Astrocyte (in vitro differentiated cells and primary cell): Measurements from ENCODE around the gene NKG7. TPM values are rescaled to one million over a fixed set of nuclear protein-coding genes. Genes with fewer than 3 reads are reported as not detected.
"Not testable (repeated sequence)": the region's sequence is repeated elsewhere in the genome, so short reads cannot be mapped to it uniquely, and the experiment has no call there.

Experiments
- DNase-seq: peaks from one replicate; pipeline ENCODE4 v3.0.0-alpha.2; 2010; ENCODE audit warnings: low read depth
- FAIRE-seq: peaks from 2 replicates; lab custom pipeline; 2011; peaks lifted over from hg19 to GRCh38; lab: Jason Lieb, UNC
- H2AFZ ChIP-seq: 2 replicates; pipeline ENCODE4 v1.6.0; 2012; ENCODE audit warnings: low read depth, low read length, inconsistent platforms
- H3K27ac ChIP-seq: 2 replicates; pipeline ENCODE4 v1.5.1; 2011; ENCODE audit warnings: low read depth, low read length, inconsistent platforms
- H3K27me3 ChIP-seq: 2 replicates; pipeline ENCODE4 v1.6.0; 2011; ENCODE audit warnings: low read length, inconsistent platforms; ENCODE audit not compliant: insufficient read depth
- H3K36me3 ChIP-seq: 2 replicates; pipeline ENCODE4 v1.5.1; 2011; ENCODE audit warnings: low read length, inconsistent platforms; ENCODE audit not compliant: insufficient read depth
- H3K4me1 ChIP-seq: 2 replicates; pipeline ENCODE4 v1.5.1; 2011; ENCODE audit warnings: low read length, inconsistent platforms; ENCODE audit not compliant: insufficient read depth
- H3K4me2 ChIP-seq: 2 replicates; pipeline ENCODE4 v1.6.0; 2012; ENCODE audit warnings: low read length, inconsistent platforms
- H3K4me3 ChIP-seq: 2 replicates; pipeline ENCODE4 v1.5.1; 2011; ENCODE audit warnings: low read depth, mild to moderate bottlenecking, low read length, inconsistent platforms; ENCODE audit not compliant: insufficient read depth
- H3K79me2 ChIP-seq: 2 replicates; pipeline ENCODE4 v1.6.0; 2012; ENCODE audit warnings: mild to moderate bottlenecking, low read length, inconsistent platforms; ENCODE audit not compliant: insufficient read depth
- H3K9ac ChIP-seq: 2 replicates; pipeline ENCODE4 v1.6.0; 2012; ENCODE audit warnings: mild to moderate bottlenecking, low read length, inconsistent platforms
- H3K9me3 ChIP-seq: 2 replicates; pipeline ENCODE4 v1.5.1; 2012; ENCODE audit warnings: low read depth, mild to moderate bottlenecking, low read length, inconsistent platforms; ENCODE audit not compliant: insufficient read depth
- H4K20me1 ChIP-seq: 2 replicates; pipeline ENCODE4 v1.6.0; 2012; ENCODE audit warnings: low read length, inconsistent platforms; ENCODE audit not compliant: insufficient read depth
- H3K27ac Mint-ChIP-seq: one replicate; pipeline ENCODE4 v1.8.0; 2021; ENCODE audit warnings: mild to moderate bottlenecking, mixed read lengths; ENCODE audit not compliant: unreplicated experiment
- H3K27me3 Mint-ChIP-seq: one replicate; pipeline ENCODE4 v1.8.0; 2021; ENCODE audit warnings: low read depth, mixed read lengths; ENCODE audit not compliant: unreplicated experiment
- H3K36me3 Mint-ChIP-seq: one replicate; pipeline ENCODE4 v1.8.0; 2021; ENCODE audit warnings: low read depth, mixed read lengths; ENCODE audit not compliant: unreplicated experiment
- H3K4me1 Mint-ChIP-seq: one replicate; pipeline ENCODE4 v1.8.0; 2021; ENCODE audit warnings: low read depth, mixed read lengths; ENCODE audit not compliant: unreplicated experiment
- H3K4me3 Mint-ChIP-seq: one replicate; pipeline ENCODE4 v1.8.0; 2021; ENCODE audit warnings: mild to moderate bottlenecking, moderate library complexity, mixed read lengths; ENCODE audit not compliant: unreplicated experiment
- H3K9me3 Mint-ChIP-seq: one replicate; pipeline ENCODE4 v1.8.0; 2021; ENCODE audit warnings: mild to moderate bottlenecking, mixed read lengths; ENCODE audit not compliant: unreplicated experiment
- EZH2 ChIP-seq: IDR thresholded peaks from 2 replicates; pipeline ENCODE4 v1.6.1; 2012; ENCODE audit warnings: mild to moderate bottlenecking, low read length, inconsistent platforms; ENCODE audit not compliant: insufficient read depth
- total RNA-seq: library from RNA; stranded (reverse); gene quantifications from 2 replicates; pipeline ENCODE4 v1.2.1, GENCODE V29; 2021
- TF ChIP-seq, protein P1 (sequence below): IDR thresholded peaks from 2 replicates; pipeline ENCODE4 v1.5.1; 2011; ENCODE audit warnings: low read depth, mild to moderate bottlenecking, inconsistent platforms, low read length, moderate library complexity; ENCODE audit not compliant: insufficient read depth

Gene NKG7
- total RNA-seq, 1 donor from 2014 or later = not detected

- Histone ChIP-seq H3K27ac (no peak overlapping the region), H3K27me3 (no peaks in the 10 kb centered on the region), H4K20me1 (no peaks in the 10 kb centered on the region), H3K9ac (no peak overlapping the region), H3K4me3 (no peak overlapping the region), H3K4me1 (no peaks in the 10 kb centered on the region), H3K4me2 (no peak overlapping the region), H3K9me3 (no peaks in the 10 kb centered on the region), H3K79me2 (no peaks in the 10 kb centered on the region), H2AFZ (no peak overlapping the region), H3K36me3 (no peaks in the 10 kb centered on the region)
- DNase-seq = no peak
- Mint-ChIP-seq H3K36me3 (no peaks in the 10 kb centered on the region), H3K27ac (no peak overlapping the region), H3K4me3 (no peak overlapping the region), H3K27me3 (peaks cover 12% of the 10 kb centered on the region), H3K9me3 (peaks cover 5% of the 10 kb centered on the region), H3K4me1 (no peaks in the 10 kb centered on the region)
- no peak for FAIRE-seq
- TF ChIP-seq EZH2 = no peak
- TF ChIP-seq, protein P1, sequence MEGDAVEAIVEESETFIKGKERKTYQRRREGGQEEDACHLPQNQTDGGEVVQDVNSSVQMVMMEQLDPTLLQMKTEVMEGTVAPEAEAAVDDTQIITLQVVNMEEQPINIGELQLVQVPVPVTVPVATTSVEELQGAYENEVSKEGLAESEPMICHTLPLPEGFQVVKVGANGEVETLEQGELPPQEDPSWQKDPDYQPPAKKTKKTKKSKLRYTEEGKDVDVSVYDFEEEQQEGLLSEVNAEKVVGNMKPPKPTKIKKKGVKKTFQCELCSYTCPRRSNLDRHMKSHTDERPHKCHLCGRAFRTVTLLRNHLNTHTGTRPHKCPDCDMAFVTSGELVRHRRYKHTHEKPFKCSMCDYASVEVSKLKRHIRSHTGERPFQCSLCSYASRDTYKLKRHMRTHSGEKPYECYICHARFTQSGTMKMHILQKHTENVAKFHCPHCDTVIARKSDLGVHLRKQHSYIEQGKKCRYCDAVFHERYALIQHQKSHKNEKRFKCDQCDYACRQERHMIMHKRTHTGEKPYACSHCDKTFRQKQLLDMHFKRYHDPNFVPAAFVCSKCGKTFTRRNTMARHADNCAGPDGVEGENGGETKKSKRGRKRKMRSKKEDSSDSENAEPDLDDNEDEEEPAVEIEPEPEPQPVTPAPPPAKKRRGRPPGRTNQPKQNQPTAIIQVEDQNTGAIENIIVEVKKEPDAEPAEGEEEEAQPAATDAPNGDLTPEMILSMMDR = no peak
These were observed 49.0 kb upstream of the NKG7 start for GRCh38 chr19:51421229-51422052.

DNA sequence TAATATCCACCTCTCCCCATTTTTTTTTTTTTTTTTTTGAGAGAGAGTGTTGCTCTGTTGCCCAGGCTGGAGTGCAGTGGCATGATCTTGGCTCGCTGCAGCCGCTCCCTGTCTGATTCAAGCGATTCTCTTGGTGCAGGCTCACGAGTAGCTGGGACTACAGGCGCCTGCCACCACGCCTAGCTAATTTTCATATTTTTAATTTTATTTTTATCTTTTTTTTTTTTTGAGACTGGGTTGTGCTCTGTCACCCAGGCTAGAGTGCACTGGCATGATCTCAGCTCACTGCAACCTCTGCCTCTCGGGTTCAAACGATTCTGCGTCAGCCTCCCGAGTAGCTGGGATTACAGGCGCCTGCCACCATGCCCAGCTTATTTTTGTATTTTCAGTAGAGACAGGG, 48.1 kb upstream of the NKG7 start:
- H3K27ac Mint-ChIP-seq, H3K79me2 ChIP-seq, H2AFZ ChIP-seq, H3K27me3 ChIP-seq, H3K27ac ChIP-seq, H4K20me1 ChIP-seq, H3K4me2 ChIP-seq, FAIRE-seq, H3K4me1 ChIP-seq, H3K9me3 Mint-ChIP-seq, H3K36me3 ChIP-seq, H3K4me3 ChIP-seq, H3K4me3 Mint-ChIP-seq, H3K9ac ChIP-seq, H3K36me3 Mint-ChIP-seq, DNase-seq, H3K4me1 Mint-ChIP-seq, H3K9me3 ChIP-seq: not testable (repeated sequence)
- peaks cover 10% of the 10 kb centered on the region for H3K27me3 Mint-ChIP-seq

- H2AFZ ChIP-seq = no peak overlapping the region
- Mint-ChIP-seq H3K27ac (no peak overlapping the region), H3K27me3 (peaks cover 10% of the 10 kb centered on the region), H3K4me1 (no peaks in the 10 kb centered on the region), H3K36me3 (no peaks in the 10 kb centered on the region), H3K4me3 (no peak overlapping the region), H3K9me3 (peaks cover 5% of the 10 kb centered on the region)
- H3K79me2 ChIP-seq = no peaks in the 10 kb centered on the region
- no peaks in the 10 kb centered on the region for H4K20me1 ChIP-seq
- H3K27me3 ChIP-seq = no peaks in the 10 kb centered on the region
- no peak overlapping the region for H3K4me2 ChIP-seq
- no peak for TF ChIP-seq EZH2
- TF ChIP-seq, protein P1 = no peak
- H3K27ac ChIP-seq = no peak overlapping the region
- H3K9ac ChIP-seq = no peak overlapping the region
- H3K36me3 ChIP-seq = no peaks in the 10 kb centered on the region
- no peaks in the 10 kb centered on the region for H3K9me3 ChIP-seq
- H3K4me1 ChIP-seq = no peaks in the 10 kb centered on the region
- DNase-seq (no peak), FAIRE-seq (no peak)
- no peak overlapping the region for H3K4me3 ChIP-seq
These were observed 46.3 kb upstream of the NKG7 start for GRCh38 chr19:51418707-51419106.
